ENCODE results near the gene MAL.

DNA sequence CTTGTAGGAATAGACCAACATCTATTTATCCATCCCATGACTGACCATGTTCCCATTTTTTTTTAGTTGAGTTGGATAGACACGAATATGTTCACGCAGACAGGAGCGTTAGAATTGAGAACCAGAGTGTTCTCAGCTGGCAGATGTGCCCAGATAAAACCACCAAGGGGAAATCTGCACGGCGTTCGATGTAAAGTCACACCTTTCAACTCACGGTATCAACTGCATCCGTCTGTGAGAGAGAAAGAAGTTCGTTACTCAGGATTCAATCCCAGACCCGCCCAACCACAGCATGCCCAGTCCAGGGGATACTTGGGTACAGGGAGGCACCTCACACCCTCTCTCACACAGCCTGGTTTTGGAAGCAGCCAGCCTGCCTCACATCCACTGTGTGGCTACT lies 26.1 kb downstream of the MAL start:
- TF ChIP-seq SUZ12 (IDR thresholded peaks at IDR 0.05) = no peak
- TF ChIP-seq HDGF (IDR thresholded peaks at IDR 0.05; ENCODE audit: borderline replicate concordance) = no peak
- TF ChIP-seq SP1 (IDR thresholded peaks at IDR 0.05) = no peak
- TF ChIP-seq BHLHE40 (IDR thresholded peaks at IDR 0.05; ENCODE audit: borderline replicate concordance) = no peak
- no peak for TF ChIP-seq L3MBTL2 (conservative IDR thresholded peaks at IDR 0.05)
- TF ChIP-seq FOXM1 (IDR thresholded peaks at IDR 0.05; ENCODE audit: borderline replicate concordance) = no peak
- TF ChIP-seq TARDBP (IDR thresholded peaks at IDR 0.05) = no peak
- TF ChIP-seq FOXK2 (IDR thresholded peaks at IDR 0.05) = no peak
